Measurements from ENCODE around the gene ARHGEF35. TPM values are rescaled to one million over a fixed set of nuclear protein-coding genes. Genes with fewer than 3 reads are reported as not detected.

Gene ARHGEF35
- total RNA-seq, 1 donor from 2014 or later: 1.2 TPM

DNA sequence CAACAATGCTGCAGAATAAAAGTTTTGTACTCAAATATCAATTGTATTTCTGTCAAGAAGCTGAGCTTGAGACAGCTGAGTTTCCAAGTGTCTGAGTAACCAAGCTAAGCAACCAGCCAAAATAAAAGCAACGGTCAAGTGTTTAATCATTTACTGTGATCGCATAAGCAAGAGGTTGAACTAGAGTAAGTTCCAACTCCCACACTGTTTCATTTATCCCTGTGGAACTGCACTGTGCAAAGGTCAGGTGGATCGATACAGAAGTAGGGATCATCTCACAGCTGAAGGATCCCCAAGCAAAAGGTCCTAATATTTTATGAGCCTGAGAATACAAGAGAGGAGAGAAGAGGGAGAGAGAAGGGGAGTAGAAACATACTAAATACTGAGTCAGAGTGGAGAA lies 51.2 kb downstream of the ARHGEF35 start:
- no peaks in the 10 kb centered on the region for H3K4me1 Mint-ChIP-seq
- peaks cover 6% of the 10 kb centered on the region for H3K36me3 Mint-ChIP-seq (ENCODE audit: low read depth)
- H3K4me3 Mint-ChIP-seq: no peak overlapping the region
- H3K27ac Mint-ChIP-seq (ENCODE audit: unreplicated experiment): no peak overlapping the region
- no peaks in the 10 kb centered on the region for H3K27me3 Mint-ChIP-seq (ENCODE audit: low read depth)
- peaks cover 24% of the 10 kb centered on the region for H3K9me3 Mint-ChIP-seq
- DNase-seq (ENCODE audit: low read depth, low spot score): no peak
- TF ChIP-seq, protein P1, sequence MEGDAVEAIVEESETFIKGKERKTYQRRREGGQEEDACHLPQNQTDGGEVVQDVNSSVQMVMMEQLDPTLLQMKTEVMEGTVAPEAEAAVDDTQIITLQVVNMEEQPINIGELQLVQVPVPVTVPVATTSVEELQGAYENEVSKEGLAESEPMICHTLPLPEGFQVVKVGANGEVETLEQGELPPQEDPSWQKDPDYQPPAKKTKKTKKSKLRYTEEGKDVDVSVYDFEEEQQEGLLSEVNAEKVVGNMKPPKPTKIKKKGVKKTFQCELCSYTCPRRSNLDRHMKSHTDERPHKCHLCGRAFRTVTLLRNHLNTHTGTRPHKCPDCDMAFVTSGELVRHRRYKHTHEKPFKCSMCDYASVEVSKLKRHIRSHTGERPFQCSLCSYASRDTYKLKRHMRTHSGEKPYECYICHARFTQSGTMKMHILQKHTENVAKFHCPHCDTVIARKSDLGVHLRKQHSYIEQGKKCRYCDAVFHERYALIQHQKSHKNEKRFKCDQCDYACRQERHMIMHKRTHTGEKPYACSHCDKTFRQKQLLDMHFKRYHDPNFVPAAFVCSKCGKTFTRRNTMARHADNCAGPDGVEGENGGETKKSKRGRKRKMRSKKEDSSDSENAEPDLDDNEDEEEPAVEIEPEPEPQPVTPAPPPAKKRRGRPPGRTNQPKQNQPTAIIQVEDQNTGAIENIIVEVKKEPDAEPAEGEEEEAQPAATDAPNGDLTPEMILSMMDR (conservative IDR thresholded peaks at IDR 0.05): no peak

DNA sequence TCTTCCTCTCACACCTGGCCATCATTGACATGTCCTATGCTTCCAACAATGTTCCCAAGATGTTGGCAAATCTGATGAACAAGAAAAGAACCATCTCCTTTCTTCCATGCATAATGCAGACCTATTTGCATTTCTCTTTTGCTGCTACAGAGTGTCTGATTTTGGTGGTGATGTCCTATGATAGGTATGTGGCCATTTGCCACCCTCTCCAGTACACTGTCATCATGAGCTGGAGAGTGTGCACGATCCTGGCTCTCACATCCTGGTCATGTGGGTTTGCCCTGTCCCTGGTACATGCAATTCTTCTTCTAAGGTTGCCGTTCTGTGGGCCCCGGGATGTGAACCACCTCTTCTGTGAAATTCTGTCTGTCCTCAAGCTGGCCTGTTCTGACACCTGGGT lies 53.4 kb downstream of the ARHGEF35 start:
- Mint-ChIP-seq H3K27ac (ENCODE audit: unreplicated experiment) (no peak overlapping the region), H3K36me3 (ENCODE audit: low read depth) (no peaks in the 10 kb centered on the region), H3K4me1 (no peaks in the 10 kb centered on the region), H3K9me3 (peaks cover 12% of the 10 kb centered on the region), H3K4me3 (no peak overlapping the region), H3K27me3 (ENCODE audit: low read depth) (peaks cover 2% of the 10 kb centered on the region)
- TF ChIP-seq, protein P1 (conservative IDR thresholded peaks at IDR 0.05): no peak
- no peak for DNase-seq (ENCODE audit: low read depth, low spot score)

DNA sequence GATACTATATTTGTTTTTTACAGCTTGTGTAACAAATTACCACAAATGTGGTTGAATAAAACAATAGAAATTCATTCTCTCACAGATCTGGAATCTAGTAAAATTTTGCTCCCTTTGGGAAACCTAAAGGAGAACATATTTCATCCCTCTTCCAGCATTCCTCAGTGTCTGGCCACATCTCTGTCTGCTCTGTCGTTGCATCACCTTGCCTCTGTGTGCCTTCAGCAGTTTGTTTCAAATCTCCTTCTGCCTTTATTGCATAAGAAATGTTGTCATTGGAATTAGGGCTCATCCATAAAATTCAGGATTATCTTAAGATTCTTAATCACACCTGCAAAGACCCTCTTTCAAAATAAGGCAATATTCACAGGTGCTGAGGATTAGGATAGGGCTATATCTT lies 58.1 kb downstream of the ARHGEF35 start:
- Mint-ChIP-seq H3K9me3 (peaks cover 6% of the 10 kb centered on the region), H3K4me3 (no peak overlapping the region), H3K4me1 (no peaks in the 10 kb centered on the region), H3K36me3 (ENCODE audit: low read depth) (no peaks in the 10 kb centered on the region), H3K27ac (ENCODE audit: unreplicated experiment) (no peak overlapping the region), H3K27me3 (ENCODE audit: low read depth) (peaks cover 2% of the 10 kb centered on the region)
- TF ChIP-seq, protein P1 (conservative IDR thresholded peaks at IDR 0.05): no peak
- DNase-seq (ENCODE audit: low read depth, low spot score): no peak

Other genes starting within 250 kb of the ARHGEF35 start
- gene OR2F1, start 241.0 kb downstream of the ARHGEF35 start, total RNA-seq: not detected in 2 replicates
- not detected in 2 replicates for gene OR6B1, start 195.5 kb downstream of the ARHGEF35 start, total RNA-seq
- gene OR2A5, start 146.9 kb downstream of the ARHGEF35 start, total RNA-seq: not detected in 2 replicates
- gene OR2A25, start 126.0 kb downstream of the ARHGEF35 start, total RNA-seq: not detected in 2 replicates
- not detected in 2 replicates for gene OR2A12, start 109.6 kb downstream of the ARHGEF35 start, total RNA-seq
- not detected in 2 replicates for gene OR2A2, start 86.2 kb downstream of the ARHGEF35 start, total RNA-seq
- not detected in 2 replicates for gene OR2A14, start 72.7 kb downstream of the ARHGEF35 start, total RNA-seq
- 0.55 TPM in 1 of 2 replicates, not detected in the other for gene CTAGE4, start 12.4 kb downstream of the ARHGEF35 start, total RNA-seq
- 0.14 TPM in 1 of 2 replicates, not detected in the other for gene OR2A42, start 43.8 kb upstream of the ARHGEF35 start, total RNA-seq
- 0.33 and 0.41 TPM in 2 replicates for gene OR2A7, start 69.0 kb upstream of the ARHGEF35 start, total RNA-seq
- gene CTAGE8, start 73.5 kb upstream of the ARHGEF35 start, total RNA-seq: 0.72 TPM in 1 of 2 replicates, not detected in the other
- 0.19 TPM in 1 of 2 replicates, not detected in the other for gene OR2A1, start 116.6 kb upstream of the ARHGEF35 start, total RNA-seq
- 2.4 and 2.7 TPM in 2 replicates for gene ARHGEF5, start 159.6 kb upstream of the ARHGEF35 start, total RNA-seq
- gene NOBOX, start 207.9 kb upstream of the ARHGEF35 start, total RNA-seq: not detected in 2 replicates

All from neural crest cell (in vitro differentiated cells).